Activated CD4-positive, alpha-beta T cell treated with anti-CD3 and anti-CD28 coated beads, Interleukin-2, amount 10 ng/mL, durations not matched to agents 7 days and 5 days (primary cell): ENCODE results near the gene FKBP4. TPM values are rescaled to one million over a fixed set of nuclear protein-coding genes. Genes with fewer than 3 reads are reported as not detected.

Experiments used
- CTCF ChIA-PET: fragments of 350-600 bp; sonication (Branson Sonifier 250); formaldehyde crosslinking; loops from one replicate; lab custom pipeline; 2021; ENCODE audit warnings: antibody characterized with exemption; lab: Charles Lee
- POLR2A ChIA-PET: fragments of 350-600 bp; sonication (Branson Sonifier 250); formaldehyde crosslinking; loops from one replicate; lab custom pipeline; 2021; ENCODE audit warnings: antibody characterized with exemption; lab: Charles Lee
- DNase-seq: peaks from one replicate; pipeline ENCODE4 v3.0.0-alpha.2; 2020
- H3K27ac Mint-ChIP-seq: one replicate; pipeline ENCODE4 v1.8.0; 2021; ENCODE audit warnings: mild to moderate bottlenecking, moderate library complexity, mixed read lengths
- H3K27me3 Mint-ChIP-seq: one replicate; pipeline ENCODE4 v1.8.0; 2021; ENCODE audit warnings: mixed read lengths
- H3K36me3 Mint-ChIP-seq: one replicate; pipeline ENCODE4 v1.8.0; 2021; ENCODE audit warnings: low read depth, mixed read lengths
- H3K4me1 Mint-ChIP-seq: one replicate; pipeline ENCODE4 v1.8.0; 2021; ENCODE audit warnings: mixed read lengths
- H3K4me3 Mint-ChIP-seq: one replicate; pipeline ENCODE4 v1.8.0; 2021; ENCODE audit warnings: mild to moderate bottlenecking, moderate library complexity, mixed read lengths
- H3K9me3 Mint-ChIP-seq: one replicate; pipeline ENCODE4 v1.8.0; 2021; ENCODE audit warnings: mixed read lengths
- total RNA-seq, 2 experiments: library from RNA; stranded (reverse); gene quantifications; one replicate each; pipeline ENCODE4 v1.2.3, GENCODE V29; 2021

Gene FKBP4
- total RNA-seq, 2 experiments from 2014 or later: 47.2 to 68.2 TPM

- Mint-ChIP-seq H3K4me1 (no peaks in the 10 kb centered on the region), H3K36me3 (peaks cover 32% of the 10 kb centered on the region), H3K4me3 (no peak overlapping the region), H3K9me3 (no peaks in the 10 kb centered on the region), H3K27me3 (no peaks in the 10 kb centered on the region), H3K27ac (no peak overlapping the region)
- ChIA-PET POLR2A (no interaction called here), CTCF (interaction anchor here (0.6 to 1.3 kb wide), 4 partner anchors 9 to 1087 kb away, joined by 3 to 5 read pairs (median 4); no protein-coding TSS in a partner anchor)
- no peak for DNase-seq
Measured at GRCh38 chr12:2826721-2827515, 32.1 kb downstream of the FKBP4 start.

DNA sequence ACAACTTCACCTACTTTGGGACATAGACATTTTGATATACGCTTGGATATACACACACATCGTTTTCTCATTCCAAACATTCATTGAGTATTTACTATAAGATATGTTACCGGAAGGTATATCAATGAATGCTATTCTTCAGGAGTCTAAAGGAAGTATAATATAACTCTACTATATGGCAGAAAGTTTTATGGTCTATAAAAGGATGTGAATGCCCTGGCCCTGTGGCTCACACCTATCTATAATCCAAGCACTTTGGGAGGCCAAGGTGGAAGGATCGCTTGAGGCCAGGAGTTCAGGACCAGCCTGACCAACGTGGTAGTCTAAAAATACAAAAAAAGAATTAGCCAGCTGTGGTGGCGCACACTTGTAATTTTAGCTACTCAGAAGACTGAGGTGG, 34.5 kb downstream of the FKBP4 start:
- Mint-ChIP-seq H3K36me3 (peaks cover 12% of the 10 kb centered on the region), H3K4me3 (no peak overlapping the region), H3K4me1 (no peaks in the 10 kb centered on the region), H3K9me3 (no peaks in the 10 kb centered on the region), H3K27me3 (no peaks in the 10 kb centered on the region), H3K27ac (no peak overlapping the region)
- POLR2A ChIA-PET: no interaction called here
- CTCF ChIA-PET: no interaction called here
- no peak for DNase-seq

GRCh38 chr12:2832550-2833127, 37.9 kb downstream of the FKBP4 start:
- peaks cover 2% of the 10 kb centered on the region for H3K36me3 Mint-ChIP-seq
- no peaks in the 10 kb centered on the region for H3K9me3 Mint-ChIP-seq
- H3K4me1 Mint-ChIP-seq: no peaks in the 10 kb centered on the region
- no peak for DNase-seq
- no peak overlapping the region for H3K27ac Mint-ChIP-seq
- CTCF ChIA-PET: no interaction called here
- no peaks in the 10 kb centered on the region for H3K27me3 Mint-ChIP-seq
- no peak overlapping the region for H3K4me3 Mint-ChIP-seq
- POLR2A ChIA-PET: no interaction called here

GRCh38 chr12:2833327-2833726, 38.6 kb downstream of the FKBP4 start:
- peaks cover under 1% of the 10 kb centered on the region for H3K36me3 Mint-ChIP-seq
- H3K27me3 Mint-ChIP-seq: no peaks in the 10 kb centered on the region
- POLR2A ChIA-PET: no interaction called here
- H3K4me3 Mint-ChIP-seq: no peak overlapping the region
- CTCF ChIA-PET: interaction anchor here (1.8 kb wide), 1 partner anchor 10 kb away, joined by 3 read pairs; no protein-coding TSS in a partner anchor
- H3K27ac Mint-ChIP-seq: no peak overlapping the region
- H3K9me3 Mint-ChIP-seq: no peaks in the 10 kb centered on the region
- no peak for DNase-seq
- no peaks in the 10 kb centered on the region for H3K4me1 Mint-ChIP-seq

GRCh38 chr12:2833810-2834209, 39.0 kb downstream of the FKBP4 start:
- Mint-ChIP-seq H3K27ac (no peak overlapping the region), H3K27me3 (no peaks in the 10 kb centered on the region), H3K4me1 (no peaks in the 10 kb centered on the region), H3K36me3 (no peaks in the 10 kb centered on the region), H3K4me3 (no peak overlapping the region), H3K9me3 (no peaks in the 10 kb centered on the region)
- ChIA-PET CTCF (interaction anchor here (1.8 kb wide), 1 partner anchor 9 kb away, joined by 3 read pairs; no protein-coding TSS in a partner anchor), POLR2A (no interaction called here)
- DNase-seq: no peak

DNA sequence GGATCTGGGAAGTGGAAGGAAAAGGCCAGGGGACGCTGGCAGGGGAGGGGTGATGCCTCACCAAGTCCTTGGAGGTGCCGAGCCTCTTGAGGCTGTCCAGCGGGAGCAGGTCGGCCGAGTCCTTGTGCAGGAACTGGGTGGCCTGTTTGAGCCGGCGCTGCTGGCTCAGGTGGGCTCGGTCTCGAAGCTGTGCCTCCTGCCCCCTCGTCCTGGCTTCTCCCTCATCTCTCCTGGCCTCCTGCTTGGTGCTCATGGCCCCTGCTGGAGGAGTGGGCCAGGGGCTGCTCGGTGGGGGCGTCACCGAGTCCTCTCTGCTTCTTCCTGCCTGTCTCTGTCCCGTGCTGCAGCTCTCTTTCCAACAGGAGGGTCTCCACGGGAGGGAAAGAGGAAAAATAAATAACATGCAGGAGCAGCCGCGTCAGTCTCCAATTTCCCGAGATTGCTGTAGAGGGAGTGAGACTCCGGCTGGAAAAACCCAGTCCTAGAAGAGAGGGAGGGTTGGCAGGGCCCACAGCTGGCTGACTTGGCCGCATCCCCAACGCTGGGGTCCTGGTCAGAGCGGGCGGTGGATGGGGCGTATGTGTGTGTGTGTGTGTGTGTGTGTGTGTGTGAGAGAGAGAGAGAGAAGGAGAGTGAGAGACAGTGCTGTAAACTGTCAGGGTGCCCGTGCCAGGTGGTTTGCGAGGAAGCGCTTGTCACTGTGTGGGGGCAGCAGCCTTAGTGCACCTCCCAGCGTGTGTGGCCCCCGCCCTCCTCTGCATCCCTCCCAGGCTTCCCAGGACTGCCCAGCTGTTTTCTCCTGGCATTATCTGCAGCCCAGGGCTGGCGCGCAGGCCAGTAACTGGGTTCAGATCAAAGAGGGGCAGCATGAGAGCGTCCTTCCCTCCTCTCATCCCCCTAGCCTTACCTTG, 40.1 kb downstream of the FKBP4 start, which contains the start of gene NRIP2:
Gene NRIP2 (minus strand): TSS at position 455 of the 911 bp plus-strand sequence. CDS start 52 bp downstream, at position 403.
- no peaks in the 10 kb centered on the region for H3K27me3 Mint-ChIP-seq
- no peaks in the 10 kb centered on the region for H3K9me3 Mint-ChIP-seq
- no peak for DNase-seq
- no peaks in the 10 kb centered on the region for H3K4me1 Mint-ChIP-seq
- H3K4me3 Mint-ChIP-seq: no peak within 1 kb of the TSS
- POLR2A ChIA-PET: no interaction called here
- CTCF ChIA-PET: interaction anchor here (1.8 kb wide), 1 partner anchor 8 kb away, joined by 3 read pairs; no protein-coding TSS in a partner anchor
- peak within 1 kb of the TSS; percentile 9 for H3K27ac Mint-ChIP-seq
- no peaks in the 10 kb centered on the region for H3K36me3 Mint-ChIP-seq

- no peak for DNase-seq
- H3K27ac Mint-ChIP-seq: peak overlapping the region; percentile 9
- no peaks in the 10 kb centered on the region for H3K36me3 Mint-ChIP-seq
- ChIA-PET POLR2A (no interaction called here), CTCF (no interaction called here)
- no peaks in the 10 kb centered on the region for H3K9me3 Mint-ChIP-seq
- no peak overlapping the region for H3K4me3 Mint-ChIP-seq
- H3K4me1 Mint-ChIP-seq: no peaks in the 10 kb centered on the region
- H3K27me3 Mint-ChIP-seq: no peaks in the 10 kb centered on the region
Measured at GRCh38 chr12:2835691-2836403, 41.1 kb downstream of the FKBP4 start.

DNA sequence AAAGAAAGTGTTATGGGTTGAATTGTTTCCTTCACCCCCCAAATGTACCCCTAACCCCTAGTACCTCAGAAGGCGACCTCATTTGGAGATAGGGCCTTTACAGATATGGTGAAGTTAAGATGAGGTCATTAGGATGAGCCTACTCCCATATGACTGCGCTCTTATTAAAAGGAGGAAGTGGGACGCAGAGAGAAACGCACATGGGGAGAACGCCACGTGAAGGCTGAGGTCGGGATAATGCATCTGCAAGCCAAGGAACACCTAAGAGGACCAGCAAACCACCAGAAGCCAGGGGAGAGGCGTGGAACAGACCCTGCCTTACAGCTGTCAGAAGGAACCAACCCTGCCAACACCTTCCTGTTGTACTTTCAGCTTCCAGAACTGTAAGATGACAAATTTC, 41.8 kb downstream of the FKBP4 start:
- no peak for DNase-seq
- Mint-ChIP-seq H3K4me1 (no peaks in the 10 kb centered on the region), H3K9me3 (no peaks in the 10 kb centered on the region), H3K36me3 (no peaks in the 10 kb centered on the region), H3K4me3 (no peak overlapping the region), H3K27ac (no peak overlapping the region), H3K27me3 (no peaks in the 10 kb centered on the region)
- ChIA-PET POLR2A (no interaction called here), CTCF (no interaction called here)

- DNase-seq: no peak
- Mint-ChIP-seq H3K27ac (no peak overlapping the region), H3K4me1 (no peaks in the 10 kb centered on the region), H3K9me3 (no peaks in the 10 kb centered on the region), H3K27me3 (no peaks in the 10 kb centered on the region), H3K4me3 (no peak overlapping the region), H3K36me3 (no peaks in the 10 kb centered on the region)
- ChIA-PET POLR2A (no interaction called here), CTCF (interaction anchor here (1.3 kb wide), 1 partner anchor 13 kb away, joined by 3 read pairs; no protein-coding TSS in a partner anchor)
Measured at GRCh38 chr12:2841056-2841650, 46.4 kb downstream of the FKBP4 start.

DNA sequence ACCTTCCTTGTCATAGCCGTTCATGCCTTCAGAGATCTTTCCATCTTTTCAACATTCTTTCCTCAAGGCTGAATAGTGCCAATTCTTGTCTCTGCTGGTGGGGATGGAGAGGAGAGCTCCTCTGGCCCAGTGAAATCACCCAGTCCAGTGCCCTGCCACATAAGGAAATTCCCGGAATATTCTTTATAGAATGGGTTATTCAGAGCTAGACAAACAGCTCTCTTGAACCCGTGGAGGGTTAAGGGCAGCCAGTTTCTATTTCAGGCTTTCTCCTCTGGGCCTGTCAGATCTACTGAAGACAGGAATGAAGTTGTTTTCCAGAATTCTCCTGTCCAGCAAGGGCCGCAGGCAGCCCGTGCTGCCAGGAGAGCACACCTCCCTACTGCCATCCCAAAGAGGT, 48.2 kb downstream of the FKBP4 start:
- no peaks in the 10 kb centered on the region for H3K27me3 Mint-ChIP-seq
- POLR2A ChIA-PET: no interaction called here
- H3K36me3 Mint-ChIP-seq: peaks cover 1% of the 10 kb centered on the region

DNA sequence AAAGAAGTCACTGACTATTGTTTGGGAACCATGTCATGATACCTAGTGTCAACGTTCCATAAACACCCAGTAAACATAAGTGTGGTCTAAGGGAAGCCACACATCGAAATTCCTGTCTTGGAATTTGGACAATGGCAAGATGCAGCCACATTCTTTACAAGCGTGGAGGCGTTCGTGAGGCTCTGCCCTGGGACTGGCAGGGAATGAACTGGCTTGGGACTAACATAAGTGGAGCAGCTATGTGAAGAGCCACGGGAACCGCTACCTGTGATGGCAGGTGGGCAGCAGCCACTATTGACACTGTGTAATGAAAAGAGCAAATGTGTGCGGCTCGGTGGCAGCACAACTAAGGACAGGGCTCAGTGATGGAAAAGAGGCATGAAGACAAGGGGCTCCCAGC, 50.0 kb downstream of the FKBP4 start:
- peaks cover 1% of the 10 kb centered on the region for H3K36me3 Mint-ChIP-seq
- H3K9me3 Mint-ChIP-seq: no peaks in the 10 kb centered on the region
- CTCF ChIA-PET: interaction anchor here (1.5 to 2.1 kb wide), 2 partner anchors 7 to 9 kb away, joined by 4 read pairs; no protein-coding TSS in a partner anchor
- POLR2A ChIA-PET: no interaction called here
- H3K4me3 Mint-ChIP-seq: no peak overlapping the region
- no peak overlapping the region for H3K27ac Mint-ChIP-seq
- no peaks in the 10 kb centered on the region for H3K4me1 Mint-ChIP-seq
- no peaks in the 10 kb centered on the region for H3K27me3 Mint-ChIP-seq
- no peak for DNase-seq

More for the DNA sequence above, 48.2 kb downstream of the FKBP4 start:
- Mint-ChIP-seq H3K27ac (no peak overlapping the region), H3K4me1 (no peaks in the 10 kb centered on the region), H3K9me3 (no peaks in the 10 kb centered on the region), H3K4me3 (no peak overlapping the region)
- CTCF ChIA-PET: interaction anchor here (1.0 to 2.1 kb wide), 3 partner anchors 9 to 151 kb away, joined by 3 to 4 read pairs (median 3); partner anchors contain the start of gene NRIP2
- DNase-seq: no peak
